Trophoblast cell (in vitro differentiated cells and primary cell): ENCODE results near the gene ABCA8.

Experiments used
- DNase-seq, 2 donors: peaks; one replicate each; pipeline ENCODE4 v3.0.0-alpha.2; 2016
- H2AFZ ChIP-seq: 2 replicates; pipeline ENCODE4 v1.6.1; 2013; ENCODE audit warnings: low read length, moderate library complexity, mild to moderate bottlenecking; ENCODE audit not compliant: insufficient read depth, poor library complexity
- H2AK5ac ChIP-seq: 2 replicates; pipeline ENCODE4 v1.6.1; 2013; ENCODE audit warnings: mild to moderate bottlenecking, low read length
- H2BK120ac ChIP-seq: 2 replicates; pipeline ENCODE4 v1.6.1; 2013; ENCODE audit warnings: low read length, mild to moderate bottlenecking, moderate library complexity; ENCODE audit not compliant: insufficient read depth, poor library complexity
- H2BK12ac ChIP-seq: 2 replicates; pipeline ENCODE4 v1.6.1; 2013; ENCODE audit warnings: mild to moderate bottlenecking, low read length, moderate library complexity
- H2BK5ac ChIP-seq: 2 replicates; pipeline ENCODE4 v1.6.1; 2013; ENCODE audit warnings: low read length, low read depth, moderate library complexity, mild to moderate bottlenecking; ENCODE audit not compliant: poor library complexity
- H3K14ac ChIP-seq: 2 replicates; pipeline ENCODE4 v1.6.1; 2013; ENCODE audit warnings: mild to moderate bottlenecking, low read length
- H3K18ac ChIP-seq: 2 replicates; pipeline ENCODE4 v1.6.1; 2013; ENCODE audit warnings: mild to moderate bottlenecking, low read length
- H3K23ac ChIP-seq: 2 replicates; pipeline ENCODE4 v1.6.1; 2013; ENCODE audit warnings: low read length
- H3K27ac ChIP-seq: 2 replicates; pipeline ENCODE4 v1.5.1; 2013; ENCODE audit warnings: low read depth, mild to moderate bottlenecking, inconsistent platforms, low read length, moderate library complexity
- H3K27me3 ChIP-seq: 2 replicates; pipeline ENCODE4 v1.6.1; 2013; ENCODE audit warnings: inconsistent platforms, mild to moderate bottlenecking, low read length, moderate library complexity; ENCODE audit not compliant: insufficient read depth
- H3K36me3 ChIP-seq, 2 experiments: 1 replicate in 1 of 2; 2 replicates in 1 of 2; pipeline ENCODE4 v1.6.1; 2013; ENCODE audit warnings: low read length in 2 of 2, mild to moderate bottlenecking in 2 of 2, moderate library complexity in 1 of 2; ENCODE audit not compliant: insufficient read depth in 2 of 2, control insufficient read depth in 1 of 2
- H3K4ac ChIP-seq: 2 replicates; pipeline ENCODE4 v1.6.1; 2013; ENCODE audit warnings: low read depth, mild to moderate bottlenecking, low read length, moderate library complexity
- H3K4me1 ChIP-seq, 2 experiments: 1 replicate in 1 of 2; 2 replicates in 1 of 2; pipeline ENCODE4 v1.6.1; 2013; ENCODE audit warnings: low read length in 2 of 2, mild to moderate bottlenecking in 2 of 2, moderate library complexity in 1 of 2; ENCODE audit not compliant: insufficient read depth in 2 of 2, control insufficient read depth in 1 of 2
- H3K4me2 ChIP-seq: 2 replicates; pipeline ENCODE4 v1.6.1; 2013; ENCODE audit warnings: inconsistent platforms, mild to moderate bottlenecking, low read length, moderate library complexity
- H3K4me3 ChIP-seq: 2 replicates; pipeline ENCODE4 v1.5.1; 2013; ENCODE audit warnings: mild to moderate bottlenecking, low read depth, low read length, inconsistent platforms
- H3K79me1 ChIP-seq: one replicate; pipeline ENCODE4 v1.6.1; 2013; ENCODE audit warnings: low read length
- H3K79me2 ChIP-seq: 2 replicates; pipeline ENCODE4 v1.6.1; 2013; ENCODE audit warnings: low read length, mild to moderate bottlenecking; ENCODE audit not compliant: control insufficient read depth, insufficient read depth, poor library complexity
- H3K9ac ChIP-seq: 2 replicates; pipeline ENCODE4 v1.6.1; 2013; ENCODE audit warnings: mild to moderate bottlenecking, low read length
- H3K9me3 ChIP-seq: 2 replicates; pipeline ENCODE4 v1.6.1; 2013; ENCODE audit warnings: low read depth, mild to moderate bottlenecking, control low read depth, inconsistent platforms, low read length; ENCODE audit not compliant: insufficient read depth
- H4K12ac ChIP-seq: 2 replicates; pipeline ENCODE4 v1.6.1; 2013; ENCODE audit warnings: low read depth, mild to moderate bottlenecking, low read length, moderate library complexity
- H4K8ac ChIP-seq: 2 replicates; pipeline ENCODE4 v1.6.1; 2013; ENCODE audit warnings: low read depth, mild to moderate bottlenecking, low read length, moderate library complexity
- H4K91ac ChIP-seq: one replicate; pipeline ENCODE4 v1.6.1; 2013; ENCODE audit warnings: low read depth, mild to moderate bottlenecking, low read length, moderate library complexity
- WGBS: extraction: QIAGEN DNeasy Blood & Tissue Kit; methylation state at CpG from one replicate; pipeline ENCODE4 v1.1.7; 2013; ENCODE audit warnings: missing lambda C conversion rate; ENCODE audit not compliant: insufficient read length, insufficient coverage; ENCODE audit errors: extremely low coverage; 5-methylcytosine and 5-hydroxymethylcytosine counted together

The ABCA8 gene

DNA sequence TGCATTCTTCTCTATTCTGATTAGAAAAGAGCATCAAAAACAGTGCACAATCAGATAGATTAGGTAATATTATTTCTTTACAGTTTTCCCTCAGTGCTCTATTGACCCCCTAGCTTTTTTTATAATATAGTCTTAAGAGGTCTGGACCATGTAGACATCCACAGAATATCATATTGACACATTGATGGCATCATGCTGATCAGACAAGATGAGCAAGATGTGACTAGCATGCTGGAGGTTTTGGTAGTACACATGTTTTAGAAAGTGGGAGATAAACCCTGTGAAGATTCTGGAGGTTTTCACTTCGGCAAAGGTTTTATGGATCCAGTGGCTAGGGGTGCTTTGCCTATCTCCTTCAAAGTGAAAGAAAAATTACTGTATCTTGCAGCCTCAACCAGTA, 2.8 kb upstream of the ABCA8 start:
- no CpG with 5 or more reads among the region's 1 CpG for WGBS
- Histone ChIP-seq H3K79me1 (no peaks in the 10 kb centered on the region), H2BK120ac (no peak overlapping the region), H2AFZ (no peak overlapping the region), H3K4me2 (no peak overlapping the region), H3K18ac (no peak overlapping the region), H3K4me1 (no peaks in the 10 kb centered on the region), H2BK12ac (no peak overlapping the region), H3K23ac (no peak overlapping the region), H3K27me3 (no peaks in the 10 kb centered on the region), H3K14ac (no peak overlapping the region), H3K4ac (no peak overlapping the region), H3K4me3 (no peak overlapping the region), H3K9me3 (no peaks in the 10 kb centered on the region), H3K79me2 (no peaks in the 10 kb centered on the region), H4K8ac (no peak overlapping the region), H3K27ac (no peak overlapping the region), H4K12ac (no peak overlapping the region), H2AK5ac (no peak overlapping the region), H2BK5ac (no peak overlapping the region), H3K36me3 (no peaks in the 10 kb centered on the region), H4K91ac (no peak overlapping the region), H3K9ac (no peak overlapping the region)
- DNase-seq, result no peak

DNA sequence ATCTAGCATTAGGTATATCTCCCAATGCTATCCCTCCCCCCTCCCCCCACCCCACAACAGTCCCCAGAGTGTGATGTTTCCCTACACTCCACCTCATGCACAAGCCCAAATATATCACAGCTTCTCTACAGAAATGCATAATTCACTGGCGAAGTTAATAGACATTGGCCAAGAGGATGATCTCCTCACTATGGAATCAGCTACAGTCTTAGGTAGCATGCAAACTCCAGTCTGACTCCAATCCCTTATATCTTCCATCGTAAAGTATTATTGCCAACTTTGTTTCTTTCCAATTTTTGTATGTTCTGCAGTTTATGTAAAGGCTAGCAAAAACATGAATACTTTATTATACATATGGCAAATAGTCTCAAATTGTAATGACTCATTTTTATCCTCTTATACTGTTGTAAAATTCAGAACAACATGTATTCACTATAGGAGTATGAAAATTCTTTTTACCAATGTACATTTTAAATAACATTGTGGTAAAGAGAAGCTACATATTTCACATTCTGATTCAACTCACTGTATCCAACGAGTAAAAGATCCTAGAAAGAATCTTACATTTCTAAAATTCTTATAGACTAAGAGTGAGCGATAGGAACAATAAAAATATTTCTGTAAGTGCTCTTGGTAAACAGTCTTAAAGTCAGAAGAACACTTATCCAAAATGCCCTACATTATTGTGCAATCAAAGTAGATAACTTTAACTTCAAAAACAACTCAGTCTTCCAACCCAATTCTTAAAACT, 871 bp downstream of the ABCA8 start:
- no peak overlapping the region for H2BK12ac ChIP-seq
- H2AFZ ChIP-seq, result no peak overlapping the region
- no peak overlapping the region for H4K91ac ChIP-seq
- no peak overlapping the region for H3K4me3 ChIP-seq
- no peak overlapping the region for H2BK5ac ChIP-seq
- H4K8ac ChIP-seq, result no peak overlapping the region
- H3K27me3 ChIP-seq, result no peaks in the 10 kb centered on the region
- no peaks in the 10 kb centered on the region for H3K9me3 ChIP-seq
- no peak overlapping the region for H3K14ac ChIP-seq
- no peaks in the 10 kb centered on the region for H3K36me3 ChIP-seq
- H3K4me2 ChIP-seq, result no peak overlapping the region
- WGBS, result no CpG with 5 or more reads among the region's 4 CpGs
- H3K23ac ChIP-seq, result no peak overlapping the region
- H3K79me1 ChIP-seq, result no peaks in the 10 kb centered on the region
- H3K79me2 ChIP-seq, result no peaks in the 10 kb centered on the region
- DNase-seq, result peak in 1 of 2 donors; percentile 34
- no peak overlapping the region for H3K18ac ChIP-seq
- H3K4me1 ChIP-seq, result no peaks in the 10 kb centered on the region
- no peak overlapping the region for H3K9ac ChIP-seq
- H2AK5ac ChIP-seq, result no peak overlapping the region
- no peak overlapping the region for H4K12ac ChIP-seq
- H2BK120ac ChIP-seq, result no peak overlapping the region
- no peak overlapping the region for H3K4ac ChIP-seq
- no peak overlapping the region for H3K27ac ChIP-seq

DNA sequence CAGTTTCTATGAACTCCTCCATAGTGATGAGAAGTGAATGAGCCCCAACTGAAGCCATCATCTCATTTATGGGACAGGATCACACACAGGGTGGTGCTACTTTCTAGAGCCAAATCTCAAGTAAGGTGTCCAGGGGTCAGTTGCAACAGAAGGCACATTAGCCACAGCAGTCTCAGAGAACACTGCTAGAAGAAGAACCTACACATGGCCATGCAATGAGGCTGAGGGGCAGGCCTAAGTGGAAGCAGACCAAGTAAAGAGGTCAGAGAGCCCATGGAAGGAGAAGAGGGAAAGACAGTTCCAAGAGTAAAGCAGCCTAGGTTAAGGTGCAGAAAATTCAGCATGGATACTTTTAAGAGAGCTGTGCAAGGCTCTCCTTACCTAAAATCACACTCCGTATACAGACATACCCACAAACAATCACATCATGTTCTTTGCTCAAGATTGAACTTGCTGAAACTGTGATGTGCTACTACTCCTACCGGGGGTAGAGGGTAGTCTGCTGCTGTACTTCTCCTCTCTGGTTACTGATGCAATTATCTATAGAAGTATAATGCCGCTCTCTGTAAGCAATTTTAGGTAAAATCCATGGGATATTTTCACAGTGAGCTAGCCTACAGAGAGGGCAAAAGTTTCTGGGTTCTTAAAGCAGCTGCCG, 1.7 kb downstream of the ABCA8 start:
- no peak overlapping the region for H2BK5ac ChIP-seq
- WGBS, result no CpG with 5 or more reads among the region's 4 CpGs
- no peak overlapping the region for H3K18ac ChIP-seq
- no peak overlapping the region for H2AFZ ChIP-seq
- no peak overlapping the region for H4K12ac ChIP-seq
- DNase-seq, result no peak
- H4K91ac ChIP-seq, result no peak overlapping the region
- H3K23ac ChIP-seq, result peak overlapping the region; percentile 24
- no peaks in the 10 kb centered on the region for H3K79me1 ChIP-seq
- no peak overlapping the region for H2BK12ac ChIP-seq
- H3K79me2 ChIP-seq, result no peaks in the 10 kb centered on the region
- H2AK5ac ChIP-seq, result no peak overlapping the region
- no peaks in the 10 kb centered on the region for H3K27me3 ChIP-seq
- no peak overlapping the region for H3K4me2 ChIP-seq
- no peaks in the 10 kb centered on the region for H3K9me3 ChIP-seq
- H3K4me3 ChIP-seq, result no peak overlapping the region
- H3K14ac ChIP-seq, result no peak overlapping the region
- H3K27ac ChIP-seq, result no peak overlapping the region
- H3K4ac ChIP-seq, result no peak overlapping the region
- no peak overlapping the region for H2BK120ac ChIP-seq
- no peaks in the 10 kb centered on the region for H3K4me1 ChIP-seq
- H4K8ac ChIP-seq, result no peak overlapping the region
- no peaks in the 10 kb centered on the region for H3K36me3 ChIP-seq
- H3K9ac ChIP-seq, result no peak overlapping the region

DNA sequence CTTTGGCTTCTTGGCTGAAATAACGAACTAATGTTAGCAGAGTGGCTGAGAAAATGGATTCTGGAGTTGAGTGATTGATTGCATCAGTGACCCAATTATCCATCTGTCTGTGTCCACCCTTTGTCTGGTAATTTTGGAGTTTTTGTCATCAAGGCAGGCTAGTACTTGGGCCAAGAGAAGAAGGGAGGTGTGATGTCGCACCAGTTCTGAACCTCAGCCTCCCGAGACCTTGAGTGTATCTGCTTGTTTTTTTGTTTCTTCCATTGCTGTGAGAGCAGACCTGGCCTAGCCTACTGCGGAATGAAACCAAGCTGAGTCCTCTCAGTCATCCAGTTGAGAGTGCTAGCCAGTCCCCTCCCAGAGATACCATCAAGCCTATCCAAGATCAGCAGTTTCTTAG, 4.5 kb downstream of the ABCA8 start:
- H2BK120ac ChIP-seq, result no peak overlapping the region
- no peak overlapping the region for H3K23ac ChIP-seq
- H3K36me3 ChIP-seq, result no peaks in the 10 kb centered on the region
- H3K79me2 ChIP-seq, result no peaks in the 10 kb centered on the region
- H3K4me3 ChIP-seq, result no peak overlapping the region
- no peak overlapping the region for H4K8ac ChIP-seq
- no peak overlapping the region for H2AK5ac ChIP-seq
- H3K14ac ChIP-seq, result no peak overlapping the region
- H3K4ac ChIP-seq, result no peak overlapping the region
- H3K18ac ChIP-seq, result no peak overlapping the region
- no peak overlapping the region for H4K91ac ChIP-seq
- no peak overlapping the region for H4K12ac ChIP-seq
- no peak overlapping the region for H2BK5ac ChIP-seq
- WGBS, result no CpG with 5 or more reads among the region's 4 CpGs
- no peaks in the 10 kb centered on the region for H3K9me3 ChIP-seq
- H2BK12ac ChIP-seq, result no peak overlapping the region
- DNase-seq, result no peak
- no peaks in the 10 kb centered on the region for H3K27me3 ChIP-seq
- no peak overlapping the region for H3K9ac ChIP-seq
- no peaks in the 10 kb centered on the region for H3K79me1 ChIP-seq
- no peak overlapping the region for H3K4me2 ChIP-seq
- H3K27ac ChIP-seq, result no peak overlapping the region
- no peak overlapping the region for H2AFZ ChIP-seq
- H3K4me1 ChIP-seq, result no peaks in the 10 kb centered on the region
